ENCODE measurements around the gene KCNH2.

KCNH2 gene

GRCh38 chr7:150947761-150948651 lies 30.1 kb downstream of the KCNH2 start:
- DNase-seq (no peak), ATAC-seq (no peak)

GRCh38 chr7:150947241-150947745 lies 30.8 kb downstream of the KCNH2 start:
- DNase-seq = no peak
- ATAC-seq = no peak

GRCh38 chr7:150946421-150947240 lies 31.5 kb downstream of the KCNH2 start:
- DNase-seq = no peak
- no peak for ATAC-seq

- ATAC-seq = no peak
- no peak for DNase-seq
These were observed 32.2 kb downstream of the KCNH2 start for GRCh38 chr7:150945853-150946420.

- DNase-seq (no peak), ATAC-seq (no peak)
These were observed 32.8 kb downstream of the KCNH2 start for GRCh38 chr7:150945171-150945852.

GRCh38 chr7:150944066-150945042 lies 33.8 kb downstream of the KCNH2 start:
- no peak for DNase-seq
- ATAC-seq = no peak

- no peak for DNase-seq
- ATAC-seq = no peak
These were observed 34.7 kb downstream of the KCNH2 start for GRCh38 chr7:150943453-150943814.

- ATAC-seq = no peak
- DNase-seq = no peak
These were observed 35.3 kb downstream of the KCNH2 start for GRCh38 chr7:150942591-150943452.

- peak; percentile 60 for DNase-seq
- peak; percentile 65 for ATAC-seq
These were observed 36.0 kb downstream of the KCNH2 start for GRCh38 chr7:150942001-150942590.

GRCh38 chr7:150941351-150942000 lies 36.6 kb downstream of the KCNH2 start:
- DNase-seq (no peak), ATAC-seq (no peak)

GRCh38 chr7:150940431-150941102 lies 37.6 kb downstream of the KCNH2 start:
- DNase-seq (no peak), ATAC-seq (no peak)

GRCh38 chr7:150939466-150939865 lies 38.7 kb downstream of the KCNH2 start:
- ATAC-seq = no peak
- no peak for DNase-seq

- no peak for ATAC-seq
- DNase-seq = no peak
These were observed 39.1 kb downstream of the KCNH2 start for GRCh38 chr7:150939052-150939451.

- no peak for DNase-seq
- ATAC-seq = no peak
These were observed 39.6 kb downstream of the KCNH2 start for GRCh38 chr7:150938566-150938965.

- ATAC-seq = peak; percentile 79
- peak; percentile 41 for DNase-seq
These were observed 40.1 kb downstream of the KCNH2 start for GRCh38 chr7:150937848-150938561.

- ATAC-seq (no peak), DNase-seq (no peak)
These were observed 42.1 kb downstream of the KCNH2 start for GRCh38 chr7:150936018-150936417.

- ATAC-seq (no peak), DNase-seq (no peak)
These were observed 43.0 kb downstream of the KCNH2 start for GRCh38 chr7:150935149-150935548.
